Measurements from ENCODE around the gene RGS2. TPM values are rescaled to one million over a fixed set of nuclear protein-coding genes. Genes with fewer than 3 reads are reported as not detected.

The RGS2 gene
- 42.5 TPM for total RNA-seq

DNA sequence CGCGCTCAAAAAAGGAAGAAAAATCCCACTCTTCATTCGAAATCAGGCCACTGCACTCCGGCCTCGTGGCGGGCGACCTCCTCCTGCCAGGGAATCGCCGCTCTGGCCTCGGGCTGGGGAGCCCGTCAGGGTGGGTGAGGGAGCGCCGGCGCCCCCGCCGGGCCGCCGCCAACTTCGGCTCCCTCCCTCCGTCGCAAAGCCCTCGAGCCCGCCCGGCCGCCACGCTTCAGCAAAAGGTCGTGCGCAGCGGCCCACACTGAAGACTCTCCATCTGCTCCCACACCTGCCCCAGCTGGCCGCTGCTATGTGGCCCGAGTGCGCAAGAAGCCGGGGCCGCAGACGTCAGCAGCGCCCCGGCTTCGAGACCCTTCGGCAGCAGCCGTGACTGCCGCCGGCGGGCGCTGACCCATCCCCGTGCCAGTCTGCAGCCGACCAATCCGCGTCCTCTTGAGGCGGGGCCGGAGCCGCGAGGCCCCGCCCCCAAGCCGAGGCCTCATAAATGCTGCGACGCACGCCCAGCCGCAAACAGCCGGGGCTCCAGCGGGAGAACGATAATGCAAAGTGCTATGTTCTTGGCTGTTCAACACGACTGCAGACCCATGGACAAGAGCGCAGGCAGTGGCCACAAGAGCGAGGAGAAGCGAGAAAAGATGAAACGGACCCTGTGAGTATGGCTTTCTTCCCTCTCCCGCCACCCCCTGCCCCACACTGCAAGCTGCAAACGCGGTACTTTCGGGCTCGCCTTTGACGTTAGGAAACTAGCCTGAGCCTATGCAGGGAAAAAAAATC, at the start of gene RGS2:
TSS of gene RGS2 (plus strand) at position 522 of the 789 bp plus-strand sequence. CDS start at position 555, 33 bp downstream.
- intact Hi-C loops (cut with DNase I) = no loop called here
- peak; percentile 98 for ATAC-seq
- peak; percentile 95 for DNase-seq (ENCODE audit: low spot score)

GRCh38 chr1:192759104-192759503, 49.7 kb upstream of the RGS2 start:
- intact Hi-C loops (cut with DNase I) = no loop called here
- no peak for ATAC-seq

DNA sequence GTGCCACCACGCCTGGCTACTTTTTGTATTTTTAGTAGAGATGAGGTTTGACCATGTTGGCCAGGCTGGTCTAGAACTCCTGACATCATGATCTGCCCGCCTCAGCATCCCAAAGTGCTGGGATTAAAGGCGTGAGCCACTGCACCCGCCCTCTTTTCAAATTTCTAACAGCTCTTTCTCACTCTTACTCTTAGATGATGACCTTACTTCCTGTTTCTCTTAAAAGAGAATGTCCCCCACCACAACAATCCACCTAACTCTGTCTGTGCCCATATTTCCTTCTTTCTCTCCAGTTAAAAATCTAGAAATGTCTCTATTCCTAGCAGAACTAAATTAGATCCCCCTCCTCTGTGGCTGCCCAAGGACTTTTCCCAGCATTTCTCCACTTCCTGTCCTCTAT, 46.6 kb upstream of the RGS2 start:
- DNase-seq (ENCODE audit: low spot score) (no peak), ATAC-seq (no peak)
- intact Hi-C loops (cut with DNase I) = no loop called here

More at GRCh38 chr1:192759104-192759503, 49.7 kb upstream of the RGS2 start:
- DNase-seq (ENCODE audit: low spot score) = no peak

DNA sequence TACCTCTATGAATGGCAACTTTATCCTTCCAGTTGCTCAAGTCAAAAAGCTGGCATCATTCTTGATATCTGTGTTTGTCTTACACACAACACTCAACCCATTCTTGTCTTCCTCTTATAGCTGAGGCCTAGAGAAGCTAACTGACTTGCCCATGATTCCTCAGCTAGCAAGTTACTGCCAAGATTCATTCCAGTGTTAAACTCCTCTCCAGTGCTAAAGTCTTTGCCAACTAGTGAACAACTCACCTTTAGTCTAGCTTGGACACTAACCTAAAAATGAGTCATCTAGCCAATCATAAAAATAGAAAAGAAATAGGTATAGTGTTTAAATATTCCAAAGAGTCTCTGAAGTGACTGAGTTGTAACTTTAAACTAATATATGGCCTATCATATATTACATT, 45.6 kb upstream of the RGS2 start:
- ATAC-seq = no peak
- no peak for DNase-seq (ENCODE audit: low spot score)
- intact Hi-C loops (cut with DNase I) = no loop called here

- ATAC-seq = no peak
- intact Hi-C loops (cut with DNase I) = no loop called here
- no peak for DNase-seq (ENCODE audit: low spot score)
These were observed 45.1 kb upstream of the RGS2 start for GRCh38 chr1:192763756-192764155.

GRCh38 chr1:192764675-192765074, 44.2 kb upstream of the RGS2 start:
- intact Hi-C loops (cut with DNase I) = no loop called here
- DNase-seq (ENCODE audit: low spot score) (no peak), ATAC-seq (no peak)

DNA sequence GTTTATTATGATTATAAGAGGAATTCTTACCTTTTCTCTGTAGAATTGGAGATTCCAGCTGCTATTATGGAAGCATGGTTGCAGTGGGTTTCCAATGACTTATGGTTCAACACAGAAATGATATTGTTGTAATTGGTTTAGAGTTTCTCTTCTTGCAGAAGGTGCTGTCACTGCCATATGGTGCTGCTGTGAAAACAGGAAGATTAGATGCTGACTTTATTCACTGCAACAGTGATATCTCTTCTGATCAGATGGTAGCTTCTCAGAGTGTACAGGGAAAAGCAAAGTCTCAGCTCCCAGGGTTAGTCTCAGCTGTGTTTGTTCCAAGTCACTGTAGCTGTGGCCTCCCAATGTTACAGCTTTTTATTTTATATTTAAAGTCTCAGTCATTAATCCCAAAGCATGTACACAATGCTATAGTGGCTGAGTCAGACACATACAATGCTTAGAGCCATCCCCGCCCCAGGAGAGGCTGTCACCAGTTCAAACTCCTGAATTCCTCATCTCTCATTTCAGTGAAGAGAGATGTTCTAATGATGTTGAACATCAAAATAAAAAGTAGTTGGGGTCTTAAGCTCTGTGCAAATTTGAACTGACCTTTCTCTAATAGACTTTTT, 42.7 kb upstream of the RGS2 start:
- DNase-seq (ENCODE audit: low spot score) (no peak), ATAC-seq (no peak)
- intact Hi-C loops (cut with DNase I) = no loop called here

DNA sequence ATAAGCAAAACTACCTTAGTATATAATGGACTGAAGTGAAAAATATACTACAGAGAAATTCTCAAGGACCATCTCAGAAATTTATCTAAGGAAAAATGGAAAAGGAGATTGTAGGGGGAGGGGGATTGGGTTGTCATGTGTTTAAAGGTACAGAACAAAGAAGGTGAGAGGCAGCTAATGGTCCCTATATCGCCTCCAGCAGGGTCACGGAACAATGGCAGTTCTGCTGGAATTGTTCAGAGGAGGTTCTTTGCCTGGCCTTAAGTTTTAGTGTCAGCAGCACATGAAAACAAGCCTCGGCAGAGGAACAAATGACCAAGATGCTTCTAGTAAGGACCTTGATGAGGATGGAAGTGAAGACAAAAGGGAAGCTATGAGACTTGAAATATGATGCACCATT, 42.0 kb upstream of the RGS2 start:
- intact Hi-C loops (cut with DNase I) = no loop called here
- ATAC-seq (no peak), DNase-seq (ENCODE audit: low spot score) (no peak)

- DNase-seq (ENCODE audit: low spot score) (no peak), ATAC-seq (no peak)
- intact Hi-C loops (cut with DNase I) = no loop called here
These were observed 41.0 kb upstream of the RGS2 start for GRCh38 chr1:192767798-192768197.

DNA sequence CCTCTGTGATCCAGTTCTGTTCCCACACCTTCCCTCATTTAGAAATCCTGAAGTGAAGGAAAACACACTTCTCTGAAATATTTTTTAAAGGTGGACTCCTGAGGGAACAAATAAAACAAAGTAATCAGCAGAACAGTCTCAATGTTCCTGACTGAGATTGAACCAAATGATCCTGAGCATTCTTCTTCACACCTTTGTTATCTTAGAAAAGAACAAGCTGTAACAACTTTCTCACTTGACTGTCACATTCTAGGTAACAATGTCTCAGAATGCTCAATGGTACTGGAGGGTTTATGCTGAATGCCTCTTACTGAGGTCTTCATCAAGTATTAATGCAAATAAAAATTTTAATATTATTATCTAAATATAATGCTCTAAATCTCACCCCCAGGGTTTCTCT, 40.4 kb upstream of the RGS2 start:
- intact Hi-C loops (cut with DNase I) = no loop called here
- DNase-seq (ENCODE audit: low spot score) = no peak
- no peak for ATAC-seq

DNA sequence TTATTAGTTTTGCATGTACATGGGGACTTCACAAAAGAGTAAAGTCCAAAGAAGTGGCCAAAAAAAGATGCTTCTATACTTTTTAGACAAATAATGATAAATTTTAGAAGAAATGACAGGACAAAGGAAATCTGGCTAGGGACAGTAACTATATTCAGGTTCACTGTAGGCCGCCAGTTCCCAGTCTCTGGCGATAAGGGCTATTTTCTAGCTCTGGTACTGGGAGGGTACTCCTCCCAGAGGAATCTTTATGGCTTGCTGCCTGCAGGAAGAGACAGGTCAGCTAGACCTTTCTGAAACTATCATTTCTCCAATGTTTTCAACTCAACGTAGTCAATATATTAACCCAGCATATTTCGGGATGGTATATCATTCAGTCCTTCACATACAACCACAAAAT, 37.5 kb upstream of the RGS2 start:
- ATAC-seq (no peak), DNase-seq (ENCODE audit: low spot score) (no peak)
- intact Hi-C loops (cut with DNase I) = no loop called here

GRCh38 chr1:192775631-192776030, 33.2 kb upstream of the RGS2 start:
- no peak for ATAC-seq
- no peak for DNase-seq (ENCODE audit: low spot score)
- intact Hi-C loops (cut with DNase I) = no loop called here

- intact Hi-C loops (cut with DNase I) = no loop called here
- DNase-seq (ENCODE audit: low spot score) = no peak
- no peak for ATAC-seq
These were observed 32.6 kb upstream of the RGS2 start for GRCh38 chr1:192776206-192776605.

DNA sequence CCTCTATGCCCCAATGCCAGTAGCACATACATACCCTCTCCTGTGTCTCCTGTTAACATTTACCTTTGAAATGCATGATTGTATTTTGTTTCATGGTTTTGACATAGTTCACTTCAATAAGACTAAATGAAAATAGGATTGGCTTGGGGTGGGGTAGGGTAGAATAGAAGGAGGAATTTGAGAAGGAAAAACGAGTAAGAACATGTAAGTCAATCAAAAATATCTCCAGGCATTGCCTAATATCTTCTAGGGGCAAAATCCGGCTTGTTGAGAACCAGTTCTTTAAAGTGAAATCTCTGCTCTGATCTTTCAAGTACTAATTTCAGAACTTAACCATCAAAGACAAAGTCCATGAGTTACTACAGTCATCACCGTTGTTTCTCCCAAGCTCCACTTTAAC, 31.8 kb upstream of the RGS2 start:
- DNase-seq (ENCODE audit: low spot score) (no peak), ATAC-seq (no peak)
- intact Hi-C loops (cut with DNase I) = no loop called here

GRCh38 chr1:192783791-192784190, 25.0 kb upstream of the RGS2 start:
- no peak for ATAC-seq
- intact Hi-C loops (cut with DNase I) = no loop called here
- no peak for DNase-seq (ENCODE audit: low spot score)

DNA sequence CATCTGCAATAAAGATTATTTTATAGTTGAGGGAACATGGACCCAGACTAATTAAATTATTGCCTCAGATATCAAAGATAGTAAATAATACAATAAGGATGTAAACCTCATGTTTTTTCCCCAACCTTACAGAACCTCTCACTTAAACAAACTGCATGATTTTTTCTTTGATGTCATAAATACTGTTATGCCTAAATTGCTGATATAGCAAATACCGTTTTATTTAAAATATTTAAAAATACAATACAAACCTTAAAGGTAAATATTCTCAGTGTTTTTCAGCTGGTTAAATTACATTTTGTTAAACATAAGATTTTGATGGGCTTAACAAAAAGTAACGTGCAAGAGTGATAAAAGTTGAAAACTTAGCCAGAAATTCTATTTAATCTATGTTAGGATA, 24.4 kb upstream of the RGS2 start:
- intact Hi-C loops (cut with DNase I) = no loop called here
- ATAC-seq (no peak), DNase-seq (ENCODE audit: low spot score) (no peak)

DNA sequence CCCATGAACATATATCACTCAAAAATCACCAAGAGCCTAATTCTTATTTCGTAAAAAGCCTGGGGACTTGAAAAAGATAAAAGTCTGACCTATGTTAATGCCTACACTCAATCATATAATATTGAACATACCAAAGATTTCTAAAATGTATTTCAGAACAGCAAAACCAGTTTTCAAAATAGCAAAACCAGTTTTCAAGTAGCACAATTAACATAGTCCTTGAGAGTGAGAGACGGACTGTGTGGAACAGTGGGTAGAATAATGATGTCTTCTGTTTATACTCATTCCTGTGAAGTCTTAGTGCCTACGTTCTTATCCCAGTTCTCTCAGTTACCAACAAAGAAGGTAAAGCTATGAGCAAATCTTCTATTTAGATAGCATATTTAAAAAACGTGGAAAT, 22.3 kb upstream of the RGS2 start:
- DNase-seq (ENCODE audit: low spot score) (no peak), ATAC-seq (no peak)
- intact Hi-C loops (cut with DNase I) = no loop called here

DNA sequence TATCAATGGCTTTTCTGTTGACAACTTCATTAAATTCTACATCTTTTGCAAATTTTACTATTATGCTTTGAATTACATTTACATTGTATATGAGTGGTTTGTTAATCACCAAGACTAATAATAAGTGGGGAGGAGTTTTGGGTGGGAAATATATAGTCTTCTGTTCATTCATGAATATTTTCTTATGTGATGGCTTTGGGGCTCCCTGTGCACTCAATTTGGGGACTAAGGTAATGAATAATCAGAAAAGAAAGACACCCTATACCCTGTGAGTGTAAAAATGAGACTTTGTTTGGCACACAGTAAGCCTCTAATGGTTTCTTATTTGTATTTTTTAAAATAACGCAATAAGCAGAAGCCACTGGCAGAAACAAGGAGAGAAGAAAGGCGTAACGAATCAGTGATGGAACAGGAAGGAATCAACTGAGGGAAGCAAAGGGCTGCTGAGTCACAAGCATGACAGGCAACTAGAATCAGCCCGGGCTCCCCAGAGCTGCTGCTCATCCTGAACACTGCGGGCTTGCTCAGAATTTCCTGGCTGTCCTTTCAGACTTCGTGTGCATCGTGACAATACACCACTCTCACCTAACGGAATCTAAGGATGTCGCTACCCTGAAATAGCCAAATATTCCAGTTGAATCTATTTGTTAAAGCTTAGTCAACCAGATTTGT, 20.8 kb upstream of the RGS2 start:
- intact Hi-C loops (cut with DNase I) = no loop called here
- ATAC-seq (peak; percentile 78), DNase-seq (ENCODE audit: low spot score) (peak; percentile 59)

GRCh38 chr1:192789871-192790270, 19.0 kb upstream of the RGS2 start:
- no peak for DNase-seq (ENCODE audit: low spot score)
- intact Hi-C loops (cut with DNase I) = no loop called here
- ATAC-seq = no peak

DNA sequence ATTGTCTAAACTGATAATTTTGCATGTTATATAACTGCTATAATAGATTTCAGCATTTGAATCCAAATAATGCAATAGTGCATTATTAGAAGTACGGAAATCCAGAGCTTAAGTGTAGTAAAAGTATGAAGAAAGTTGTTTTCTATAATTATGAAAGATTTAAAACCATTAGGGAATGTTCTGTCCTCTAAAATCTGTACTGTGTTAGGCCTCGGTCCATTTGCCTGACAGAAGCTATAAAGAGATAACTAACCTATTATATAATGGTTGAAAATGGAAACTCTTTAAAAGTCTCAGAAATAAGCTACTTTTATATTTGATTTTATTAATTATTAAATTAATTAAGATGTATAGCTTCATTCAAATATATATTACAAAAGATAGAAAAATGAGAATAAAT, 16.2 kb upstream of the RGS2 start:
- intact Hi-C loops (cut with DNase I) = no loop called here
- ATAC-seq (no peak), DNase-seq (ENCODE audit: low spot score) (no peak)
